PFSK-1 (cell line): ENCODE results near the gene ACAP3.

Experiments used
- FOXP2 ChIP-seq: optimal IDR thresholded peaks from 2 replicates; pipeline ENCODE3; 2011; ENCODE audit warnings: borderline replicate concordance, control low read depth, inconsistent platforms; ENCODE audit not compliant: insufficient read depth; ENCODE audit errors: extremely low read length, extremely low read depth
- POLR2AphosphoS5 ChIP-seq: IDR thresholded peaks from 2 replicates; pipeline ENCODE4 v1.6.1; 2012; ENCODE audit warnings: low read depth, mild to moderate bottlenecking, control low read depth, low read length, moderate library complexity
- SIN3A ChIP-seq: IDR thresholded peaks from 2 replicates; pipeline ENCODE4 v1.6.1; 2012; ENCODE audit warnings: mild to moderate bottlenecking, low read length, moderate library complexity, borderline replicate concordance; ENCODE audit not compliant: insufficient read depth
- TAF1 ChIP-seq: IDR thresholded peaks from 2 replicates; pipeline ENCODE4 v1.6.1; 2012; ENCODE audit warnings: low read length, control low read depth, borderline replicate concordance; ENCODE audit not compliant: insufficient read depth
- TF ChIP-seq, protein P1 (sequence below), 2 experiments: IDR thresholded peaks; 2 replicates each; pipeline versions ENCODE4 v1.6.1 to v1.8.0; 2011 to 2012; ENCODE audit warnings: low read depth in 2 of 2, low read length in 2 of 2, control low read depth in 1 of 2, inconsistent platforms in 1 of 2, mild to moderate bottlenecking in 1 of 2, moderate library complexity in 1 of 2; ENCODE audit not compliant: insufficient read depth in 1 of 2

The ACAP3 gene

DNA sequence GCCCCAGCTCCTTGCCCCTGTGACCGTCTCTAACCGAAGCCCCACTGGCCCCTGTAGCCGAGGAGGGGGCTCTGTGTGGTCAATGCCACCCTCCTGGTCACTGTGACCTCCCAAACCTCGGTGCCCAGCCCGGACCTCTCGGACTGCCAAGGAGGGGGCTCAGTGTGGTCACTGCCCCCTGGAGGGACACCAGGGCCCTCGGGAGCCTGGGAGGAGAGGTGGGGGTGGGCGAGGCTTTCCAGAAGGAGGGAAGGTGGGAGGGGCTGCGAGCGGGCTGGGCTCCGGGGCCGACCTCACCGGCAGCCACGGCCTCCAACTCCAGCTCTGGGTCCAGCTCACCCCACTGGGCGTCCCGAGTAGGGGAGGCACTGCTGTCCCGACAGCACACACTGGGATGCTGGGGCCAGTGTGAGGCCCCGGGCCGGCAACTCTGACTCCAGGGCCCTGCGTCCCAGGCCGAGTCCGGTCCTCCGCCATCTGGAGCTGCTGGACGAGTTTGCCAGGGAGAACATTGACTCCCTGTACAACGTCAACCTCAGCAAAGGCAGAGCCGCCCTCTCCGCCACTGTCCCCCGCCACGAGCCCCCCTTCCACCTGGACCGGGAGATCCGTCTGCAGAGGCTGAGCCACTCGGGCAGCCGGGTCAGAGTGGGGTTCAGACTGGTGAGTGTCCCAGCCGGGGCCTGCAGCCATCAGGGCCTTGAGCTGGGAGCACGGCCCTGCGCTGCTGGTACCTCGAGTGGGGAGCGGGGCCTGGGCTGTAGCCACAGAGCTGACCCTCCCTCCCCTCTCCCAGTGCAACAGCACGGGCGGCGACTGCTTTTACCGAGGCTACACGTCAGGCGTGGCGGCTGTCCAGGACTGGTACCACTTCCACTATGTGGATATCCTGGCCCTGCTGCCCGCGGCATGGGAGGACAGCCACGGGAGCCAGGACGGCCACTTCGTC lies 21.1 kb downstream of the ACAP3 start:
- no peak for TF ChIP-seq TAF1

DNA sequence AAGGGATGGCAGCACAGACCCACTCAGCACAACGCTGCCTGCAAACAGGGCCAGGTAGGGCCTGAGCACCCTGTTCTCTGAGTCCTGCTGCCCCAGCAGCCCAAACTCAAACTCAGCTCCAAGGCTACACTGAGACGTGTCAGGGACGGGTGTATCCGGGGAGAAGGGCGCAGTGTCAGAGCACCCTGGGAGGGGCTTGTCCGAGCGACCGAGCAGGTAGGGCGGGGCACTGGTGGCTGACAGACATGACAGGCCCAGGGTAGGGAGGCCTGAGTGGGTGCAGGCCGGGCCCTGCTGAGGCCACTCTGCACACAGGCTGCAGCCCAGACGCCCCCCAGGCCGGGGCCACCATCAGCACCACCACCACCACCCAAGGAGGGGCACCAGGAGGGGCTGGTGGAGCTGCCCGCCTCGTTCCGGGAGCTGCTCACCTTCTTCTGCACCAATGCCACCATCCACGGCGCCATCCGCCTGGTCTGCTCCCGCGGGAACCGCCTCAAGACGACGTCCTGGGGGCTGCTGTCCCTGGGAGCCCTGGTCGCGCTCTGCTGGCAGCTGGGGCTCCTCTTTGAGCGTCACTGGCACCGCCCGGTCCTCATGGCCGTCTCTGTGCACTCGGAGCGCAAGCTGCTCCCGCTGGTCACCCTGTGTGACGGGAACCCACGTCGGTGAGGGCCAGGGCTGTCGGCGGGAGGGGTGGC lies 22.0 kb downstream of the ACAP3 start:
- no peak for TF ChIP-seq SIN3A
- no peak for TF ChIP-seq FOXP2
- TF ChIP-seq TAF1 = no peak
- no peak for TF ChIP-seq POLR2AphosphoS5
- TF ChIP-seq, protein P1, sequence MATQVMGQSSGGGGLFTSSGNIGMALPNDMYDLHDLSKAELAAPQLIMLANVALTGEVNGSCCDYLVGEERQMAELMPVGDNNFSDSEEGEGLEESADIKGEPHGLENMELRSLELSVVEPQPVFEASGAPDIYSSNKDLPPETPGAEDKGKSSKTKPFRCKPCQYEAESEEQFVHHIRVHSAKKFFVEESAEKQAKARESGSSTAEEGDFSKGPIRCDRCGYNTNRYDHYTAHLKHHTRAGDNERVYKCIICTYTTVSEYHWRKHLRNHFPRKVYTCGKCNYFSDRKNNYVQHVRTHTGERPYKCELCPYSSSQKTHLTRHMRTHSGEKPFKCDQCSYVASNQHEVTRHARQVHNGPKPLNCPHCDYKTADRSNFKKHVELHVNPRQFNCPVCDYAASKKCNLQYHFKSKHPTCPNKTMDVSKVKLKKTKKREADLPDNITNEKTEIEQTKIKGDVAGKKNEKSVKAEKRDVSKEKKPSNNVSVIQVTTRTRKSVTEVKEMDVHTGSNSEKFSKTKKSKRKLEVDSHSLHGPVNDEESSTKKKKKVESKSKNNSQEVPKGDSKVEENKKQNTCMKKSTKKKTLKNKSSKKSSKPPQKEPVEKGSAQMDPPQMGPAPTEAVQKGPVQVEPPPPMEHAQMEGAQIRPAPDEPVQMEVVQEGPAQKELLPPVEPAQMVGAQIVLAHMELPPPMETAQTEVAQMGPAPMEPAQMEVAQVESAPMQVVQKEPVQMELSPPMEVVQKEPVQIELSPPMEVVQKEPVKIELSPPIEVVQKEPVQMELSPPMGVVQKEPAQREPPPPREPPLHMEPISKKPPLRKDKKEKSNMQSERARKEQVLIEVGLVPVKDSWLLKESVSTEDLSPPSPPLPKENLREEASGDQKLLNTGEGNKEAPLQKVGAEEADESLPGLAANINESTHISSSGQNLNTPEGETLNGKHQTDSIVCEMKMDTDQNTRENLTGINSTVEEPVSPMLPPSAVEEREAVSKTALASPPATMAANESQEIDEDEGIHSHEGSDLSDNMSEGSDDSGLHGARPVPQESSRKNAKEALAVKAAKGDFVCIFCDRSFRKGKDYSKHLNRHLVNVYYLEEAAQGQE (IDR thresholded peaks at IDR 0.05; ENCODE audit: insufficient read depth in 1 of 2, low read depth in 2 of 2, low read length in 2 of 2) = no peak

DNA sequence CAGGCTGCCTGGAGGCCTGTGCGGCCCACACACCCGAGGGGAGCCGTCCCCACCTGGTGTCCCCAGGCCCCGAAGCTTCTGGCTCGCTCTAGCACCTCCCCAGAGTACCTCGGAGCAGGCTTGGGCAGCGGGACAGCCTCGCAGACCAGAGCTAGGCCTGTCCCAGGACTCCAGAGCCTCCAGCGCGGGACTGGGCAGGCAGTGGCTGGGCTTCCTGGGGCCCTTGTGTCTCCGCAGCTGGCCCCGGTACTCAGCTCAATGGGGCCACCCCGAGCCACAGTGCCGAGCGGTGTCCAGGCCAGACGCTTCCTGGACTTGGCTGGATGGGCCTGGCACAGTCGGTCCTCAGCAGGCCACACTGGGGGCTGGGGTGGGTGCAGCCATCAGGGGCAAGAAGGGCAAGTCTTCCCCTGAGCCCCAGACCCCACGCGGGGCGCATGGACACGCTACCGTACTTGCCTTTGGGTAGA lies 22.6 kb downstream of the ACAP3 start:
- no peak for TF ChIP-seq POLR2AphosphoS5
- no peak for TF ChIP-seq TAF1

DNA sequence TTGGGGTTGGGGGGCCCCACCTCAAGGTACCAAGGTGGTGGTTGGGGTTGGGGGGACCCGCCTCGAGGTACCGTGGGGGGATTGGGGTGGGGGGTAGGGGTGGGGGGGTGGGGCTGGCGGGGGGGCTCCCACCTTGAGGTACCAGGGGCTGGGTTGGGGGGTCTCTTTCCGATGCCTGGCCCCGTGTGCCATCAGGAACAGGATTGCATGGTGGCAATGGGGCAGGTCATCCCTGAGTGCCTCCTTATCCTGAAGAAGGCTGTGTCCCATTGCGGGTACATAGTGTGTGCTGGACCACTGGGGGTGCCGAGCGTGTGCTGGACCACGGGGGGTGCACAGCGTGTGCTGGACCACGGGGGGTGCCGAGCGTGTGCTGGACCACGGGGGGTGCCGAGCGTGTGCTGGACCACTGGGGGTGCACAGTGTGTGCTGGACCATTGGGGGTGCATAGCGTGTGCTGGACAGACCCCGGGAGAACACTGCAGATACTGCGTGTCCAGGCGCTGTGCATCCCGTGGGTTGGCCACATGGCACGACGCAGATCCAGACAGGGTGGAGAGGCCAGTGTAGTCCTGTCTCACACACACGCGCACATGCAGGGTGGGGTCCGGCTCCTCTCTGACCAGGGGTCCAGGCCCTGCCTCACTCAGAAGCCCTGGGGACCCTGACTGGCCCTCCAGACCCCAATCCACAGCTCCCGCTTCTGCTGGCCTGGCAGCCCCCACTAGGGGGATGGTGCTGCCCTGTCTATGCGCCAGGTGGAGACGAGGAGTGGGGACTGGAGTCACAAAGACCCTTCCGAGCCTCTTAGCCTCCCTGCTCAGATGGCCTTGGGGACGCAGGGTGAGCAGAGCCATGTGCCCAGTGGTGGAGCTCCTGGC lies 23.3 kb downstream of the ACAP3 start:
- TF ChIP-seq SIN3A (no peak), TAF1 (no peak), FOXP2 (no peak), POLR2AphosphoS5 (no peak)
- TF ChIP-seq, protein P1 (IDR thresholded peaks at IDR 0.05; ENCODE audit: insufficient read depth in 1 of 2, low read depth in 2 of 2, low read length in 2 of 2) = no peak

DNA sequence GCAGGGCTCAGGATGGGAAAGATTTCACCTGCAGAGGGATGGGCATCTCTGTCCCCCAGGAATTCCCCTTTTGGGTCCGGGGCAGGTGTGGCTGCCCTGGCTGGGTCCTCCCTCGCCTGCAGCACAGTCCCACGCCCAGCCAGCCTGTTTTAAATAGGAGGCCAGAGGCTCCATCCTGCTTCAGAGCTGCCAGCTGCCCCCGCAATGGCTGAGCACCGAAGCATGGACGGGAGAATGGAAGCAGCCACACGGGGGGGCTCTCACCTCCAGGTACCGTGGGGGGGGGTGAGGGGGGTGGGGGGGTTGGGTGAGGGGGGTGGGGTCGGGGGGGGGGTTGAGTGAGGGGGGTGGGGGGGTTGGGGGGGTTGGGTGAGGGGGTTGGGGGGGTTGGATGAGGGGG lies 23.9 kb downstream of the ACAP3 start:
- TF ChIP-seq SIN3A (no peak), TAF1 (no peak), FOXP2 (no peak), POLR2AphosphoS5 (no peak)
- TF ChIP-seq, protein P1 (IDR thresholded peaks at IDR 0.05; ENCODE audit: insufficient read depth in 1 of 2, low read depth in 2 of 2, low read length in 2 of 2) = no peak
